T-helper 22 cell (primary cell): ENCODE results near the gene DYNC1I2.
"Not testable (repeated sequence)": the region's sequence is repeated elsewhere in the genome, so short reads cannot be mapped to it uniquely, and the experiment has no call there.

Experiments
- DNase-seq: peaks from one replicate; pipeline ENCODE4 v3.0.0-alpha.2; 2020; ENCODE audit warnings: low read depth

Gene DYNC1I2

GRCh38 chr2:171718720-171719119, 31.5 kb downstream of the DYNC1I2 start:
- no peak for DNase-seq

GRCh38 chr2:171719660-171720059, 32.4 kb downstream of the DYNC1I2 start:
- DNase-seq, result no peak

- DNase-seq, result no peak
These were observed 36.7 kb downstream of the DYNC1I2 start for GRCh38 chr2:171723716-171724683.

GRCh38 chr2:171726847-171727450, 39.7 kb downstream of the DYNC1I2 start:
- no peak for DNase-seq

GRCh38 chr2:171728989-171729951, 42.0 kb downstream of the DYNC1I2 start:
- no peak for DNase-seq

- DNase-seq, result no peak
These were observed 42.7 kb downstream of the DYNC1I2 start for GRCh38 chr2:171729952-171730317.

GRCh38 chr2:171735991-171736710, 48.9 kb downstream of the DYNC1I2 start:
- DNase-seq, result no peak

GRCh38 chr2:171741189-171741588, 53.9 kb downstream of the DYNC1I2 start:
- DNase-seq, result no peak

GRCh38 chr2:171742760-171743159, 55.5 kb downstream of the DYNC1I2 start:
- DNase-seq, result no peak

- no peak for DNase-seq
These were observed 57.9 kb downstream of the DYNC1I2 start for GRCh38 chr2:171745141-171745540.

GRCh38 chr2:171745806-171746205, 58.5 kb downstream of the DYNC1I2 start:
- DNase-seq, result no peak

- DNase-seq, result no peak
These were observed 60.1 kb downstream of the DYNC1I2 start for GRCh38 chr2:171747371-171747770.

- DNase-seq, result no peak
These were observed 67.1 kb downstream of the DYNC1I2 start for GRCh38 chr2:171754254-171754939.

- not testable (repeated sequence) for DNase-seq
These were observed 71.5 kb downstream of the DYNC1I2 start for GRCh38 chr2:171758762-171759161.

- DNase-seq, result not testable (repeated sequence)
These were observed 73.9 kb downstream of the DYNC1I2 start for GRCh38 chr2:171761176-171761575.

GRCh38 chr2:171762879-171763573, 75.8 kb downstream of the DYNC1I2 start:
- no peak for DNase-seq

- DNase-seq, result no peak
These were observed 76.3 kb downstream of the DYNC1I2 start for GRCh38 chr2:171763602-171764001.

- no peak for DNase-seq
These were observed 84.2 kb downstream of the DYNC1I2 start for GRCh38 chr2:171771463-171771862.

GRCh38 chr2:171772373-171772772, 85.1 kb downstream of the DYNC1I2 start:
- DNase-seq, result no peak

- not testable (repeated sequence) for DNase-seq
These were observed 87.3 kb downstream of the DYNC1I2 start for GRCh38 chr2:171774581-171774980.
